HG03064 (cell line): ENCODE measurements around the gene RAMP3.

Experiments used
- ATAC-seq: cut with Tn5 transposase; IDR thresholded peaks from one replicate; pipeline ENCODE4 v1.9.1; 2021; ENCODE audit warnings: low read depth; ENCODE audit not compliant: unreplicated experiment

Gene RAMP3

DNA sequence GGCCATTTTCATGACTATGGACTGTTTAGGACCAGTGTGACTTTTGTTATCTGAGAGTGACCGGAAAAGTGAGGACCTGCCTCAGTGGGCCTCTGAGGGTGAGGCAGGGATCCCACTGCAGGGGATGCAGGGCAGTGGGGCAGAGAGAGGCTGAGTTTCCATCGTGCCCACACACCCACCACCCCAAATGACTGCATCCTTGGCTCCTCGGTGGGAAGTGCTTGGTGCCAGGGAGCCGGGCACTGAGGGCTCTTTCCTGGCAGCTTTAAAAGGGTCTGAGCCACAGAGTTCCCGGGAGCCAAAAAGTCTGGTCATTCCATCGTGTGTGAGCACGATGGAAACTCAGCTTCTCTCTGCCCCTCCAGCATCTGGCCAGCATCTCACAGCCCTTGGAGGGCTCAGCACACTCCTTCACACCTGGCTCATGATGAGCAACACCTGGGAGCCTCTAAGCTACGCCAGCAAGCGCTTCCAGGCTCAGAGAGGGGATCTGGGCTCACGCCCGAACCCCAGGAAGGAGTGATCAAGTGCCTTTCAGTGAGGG lies 59.1 kb downstream of the RAMP3 start:
- no peak for ATAC-seq

DNA sequence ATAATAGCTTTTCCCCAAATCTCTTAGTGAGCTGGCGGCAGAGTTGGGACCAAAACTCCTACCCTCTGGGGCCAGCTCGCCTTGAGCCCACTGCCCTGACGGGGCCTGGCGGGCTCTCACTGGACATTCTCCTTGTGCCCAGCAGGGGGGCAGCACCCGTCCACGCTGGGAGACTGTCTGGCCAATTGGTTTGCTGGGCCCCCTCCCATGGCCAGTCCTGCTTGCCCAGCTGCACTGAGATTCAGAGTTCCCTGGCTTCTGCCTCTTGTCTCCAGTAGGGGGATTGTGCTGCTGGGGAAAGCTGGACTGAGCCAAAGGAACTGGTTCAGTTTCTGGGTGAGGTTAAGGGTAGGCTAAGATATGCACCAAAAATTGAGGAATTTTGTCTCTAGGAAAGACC lies 59.8 kb downstream of the RAMP3 start:
- ATAC-seq: no peak

DNA sequence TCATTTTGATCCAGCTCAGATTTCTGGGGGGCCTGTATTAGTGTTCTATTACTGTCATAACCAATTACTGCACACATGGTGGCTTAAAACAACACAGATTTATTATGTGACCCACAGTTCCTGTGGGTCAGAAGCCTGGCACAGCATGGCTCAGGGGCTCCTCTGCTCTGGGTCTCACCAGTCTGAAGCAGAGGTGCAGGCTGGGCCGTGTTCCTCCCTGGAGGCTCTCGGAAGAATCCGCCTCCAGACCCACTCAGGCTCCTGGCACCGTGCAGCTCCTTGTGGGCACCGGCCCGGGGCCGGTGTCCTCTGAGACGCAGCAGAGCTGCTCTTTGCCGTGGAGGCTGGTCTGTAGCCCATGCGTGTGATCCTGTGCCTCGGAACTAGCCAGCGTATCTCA lies 61.5 kb downstream of the RAMP3 start:
- ATAC-seq: no peak

DNA sequence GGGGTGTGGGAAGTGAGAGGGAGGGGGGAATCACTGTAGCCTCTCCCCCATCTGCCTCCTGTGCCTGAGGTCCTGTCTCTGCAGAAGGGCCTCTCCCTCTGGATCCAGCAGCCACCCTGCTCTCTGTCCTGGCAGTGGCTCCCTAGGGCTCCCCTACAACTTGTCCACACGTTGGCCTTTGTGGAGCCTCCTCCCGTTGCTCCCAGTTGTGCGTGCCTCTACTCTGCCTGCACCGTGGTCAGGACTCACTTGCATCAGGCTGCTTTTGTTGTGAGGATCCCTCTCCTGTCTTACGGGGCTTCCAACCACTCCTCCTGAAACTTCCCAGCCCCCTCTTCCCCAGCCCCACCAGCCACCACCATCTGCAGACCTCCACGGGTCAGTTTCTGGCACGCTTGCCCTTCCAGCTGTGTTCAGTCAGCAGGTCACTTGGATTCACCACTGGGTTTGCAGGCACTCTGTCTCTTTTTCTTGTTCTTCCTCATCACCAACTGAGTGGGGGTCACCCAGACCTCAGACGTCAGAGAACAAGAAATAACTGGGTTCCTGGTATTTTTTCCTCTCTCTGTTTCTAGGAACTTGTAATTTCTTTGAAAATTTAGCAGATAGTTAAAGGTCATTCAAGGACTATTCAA lies 62.3 kb downstream of the RAMP3 start:
- no peak for ATAC-seq

DNA sequence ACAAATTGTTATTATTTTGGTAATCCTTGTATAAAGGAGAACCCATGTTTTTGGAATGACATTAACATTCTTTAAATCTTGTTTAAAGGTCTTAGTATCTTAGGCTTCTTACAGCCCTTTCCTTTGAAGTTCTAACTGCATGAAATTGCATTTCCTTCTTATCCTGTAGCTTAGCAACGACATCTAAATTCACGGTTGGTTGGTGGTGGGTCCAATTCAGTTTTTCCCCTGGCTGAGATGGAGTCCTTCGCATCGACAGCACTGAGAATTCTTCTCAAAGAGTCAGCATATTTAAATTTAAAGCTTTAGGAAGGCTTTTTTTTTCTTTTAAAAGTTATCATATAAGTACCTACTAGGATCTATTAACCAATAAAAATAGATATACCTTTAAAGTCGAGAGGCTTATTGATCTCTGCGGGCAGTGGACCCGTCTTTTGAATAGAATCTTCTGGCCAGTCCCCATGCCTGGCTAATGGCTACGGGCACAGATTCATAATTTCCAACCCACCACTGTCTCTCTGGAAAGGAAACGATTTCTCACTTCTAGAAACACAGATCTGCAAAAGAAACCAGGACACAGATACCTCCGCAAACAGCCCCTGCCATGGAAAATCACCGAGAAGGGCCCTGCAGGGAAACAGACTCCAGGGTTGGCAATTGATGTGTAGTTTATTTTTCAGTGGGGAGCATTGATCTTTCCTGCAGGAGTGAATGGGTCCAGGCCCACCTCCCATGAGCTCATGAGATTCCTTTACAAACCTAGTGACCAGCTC lies 63.4 kb downstream of the RAMP3 start:
- no peak for ATAC-seq

DNA sequence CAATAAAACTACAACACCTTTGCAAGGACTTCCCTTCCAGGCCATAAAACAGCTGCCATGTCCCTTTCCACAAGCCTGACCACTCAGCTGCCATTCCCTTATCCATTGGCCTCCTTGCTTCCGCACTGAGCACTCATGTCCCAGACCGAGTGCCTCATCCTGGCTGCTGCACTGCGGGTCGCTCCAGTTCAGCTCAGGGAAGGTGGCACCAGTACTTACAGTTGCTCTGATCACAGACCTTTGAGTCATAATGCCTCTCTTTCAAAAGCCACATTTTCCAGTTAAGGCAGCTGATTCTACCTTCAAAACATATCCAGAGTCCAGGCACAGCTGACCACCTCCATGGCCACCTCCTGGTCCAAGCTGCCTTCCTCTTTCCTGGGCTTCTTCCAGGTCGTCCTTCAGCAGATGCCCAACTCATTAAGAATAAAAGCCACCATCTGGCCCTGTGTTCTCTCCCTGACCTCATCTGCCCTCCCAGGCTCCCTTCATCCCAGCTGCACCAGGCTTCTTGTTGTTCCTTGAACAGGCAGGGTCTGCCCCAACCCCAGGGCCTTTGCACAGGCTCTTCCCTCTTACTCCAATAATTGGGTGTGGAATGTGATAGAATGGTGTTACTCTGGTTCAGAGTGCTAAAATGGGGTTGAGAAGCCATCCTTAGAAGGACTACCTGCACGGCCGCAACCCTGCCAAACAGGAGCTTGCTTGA lies 64.5 kb downstream of the RAMP3 start:
- no peak for ATAC-seq

DNA sequence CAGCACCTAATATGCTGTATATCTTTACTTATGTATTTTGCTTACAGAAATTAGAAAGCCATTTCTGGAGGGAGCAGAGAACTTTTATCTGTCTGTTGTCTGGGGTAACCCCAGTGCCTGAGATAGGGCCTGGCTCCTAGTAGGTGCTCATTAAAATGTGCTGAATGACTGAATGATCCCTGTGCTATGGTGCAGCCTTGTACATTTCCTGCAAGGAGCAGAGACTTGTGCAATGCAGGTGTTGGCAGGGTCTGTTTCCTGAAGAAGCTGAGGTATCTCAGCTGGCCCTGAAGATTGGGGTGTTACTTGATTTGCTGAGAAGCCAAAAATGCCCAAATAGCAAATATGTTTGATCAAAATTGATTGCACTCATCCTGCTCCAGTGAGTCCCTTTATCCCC lies 65.5 kb downstream of the RAMP3 start:
- ATAC-seq: no peak

DNA sequence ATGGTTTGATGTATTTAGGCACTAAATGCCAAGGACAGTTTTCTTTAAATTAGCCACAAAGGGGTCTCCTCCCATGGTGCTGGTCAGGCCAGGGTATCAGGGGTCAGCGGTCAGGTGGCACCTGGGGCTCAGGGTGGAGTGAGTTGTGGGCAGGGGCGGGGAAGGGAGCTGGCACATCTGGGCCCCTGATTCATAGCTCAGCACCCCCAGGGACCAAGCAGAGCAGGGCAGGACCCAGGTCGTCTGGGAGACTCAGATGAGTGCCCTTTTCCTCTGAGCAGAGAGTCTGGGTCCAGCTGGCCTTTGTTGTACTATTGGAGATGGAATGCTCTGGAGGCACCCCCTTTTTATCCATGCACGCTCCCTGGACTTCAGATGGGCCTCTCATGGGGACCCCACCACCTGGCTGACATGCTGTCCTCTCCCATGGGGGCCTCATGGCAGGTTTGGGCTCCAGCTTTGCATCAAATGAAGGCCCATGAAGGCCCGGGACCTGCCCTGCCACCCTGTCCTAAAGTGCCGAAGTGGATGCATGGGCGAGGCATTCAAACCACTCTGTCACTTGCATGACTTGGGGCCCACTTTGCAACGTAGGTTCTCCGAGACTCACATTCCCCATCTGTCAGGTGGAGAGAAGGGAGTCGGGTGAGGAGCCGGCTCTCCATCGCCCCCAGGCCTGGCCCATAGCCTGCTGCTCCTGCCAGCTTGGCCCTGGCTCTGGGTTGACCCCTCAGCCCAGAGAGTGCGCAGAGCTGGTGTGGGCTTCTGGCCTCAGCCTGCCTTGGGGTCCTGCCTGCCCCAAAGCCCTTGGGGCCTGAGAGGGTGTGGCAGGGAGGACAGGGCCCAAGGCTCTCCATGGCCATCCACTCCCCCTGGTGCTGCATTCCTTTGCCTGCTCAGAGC lies 66.4 kb downstream of the RAMP3 start:
- ATAC-seq: no peak

DNA sequence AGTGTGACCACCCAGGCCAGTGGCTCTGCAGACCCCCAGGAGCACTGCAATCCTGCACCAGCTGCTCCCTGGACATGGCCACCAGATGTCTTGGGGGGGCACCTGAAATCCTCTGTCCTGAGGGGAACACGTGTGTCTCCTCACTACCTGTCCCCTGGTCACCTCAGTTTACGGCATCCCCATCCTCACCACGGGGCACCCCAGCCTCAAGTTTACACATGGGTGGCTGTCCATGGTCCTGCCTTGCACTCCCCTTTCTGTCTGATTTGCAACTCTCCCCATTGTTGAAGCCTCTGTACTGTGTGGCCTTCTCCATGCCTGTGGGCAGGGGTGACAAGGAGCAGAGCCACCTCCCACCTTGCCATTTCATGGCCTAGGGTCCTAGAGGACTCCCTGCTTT lies 67.2 kb downstream of the RAMP3 start:
- no peak for ATAC-seq

DNA sequence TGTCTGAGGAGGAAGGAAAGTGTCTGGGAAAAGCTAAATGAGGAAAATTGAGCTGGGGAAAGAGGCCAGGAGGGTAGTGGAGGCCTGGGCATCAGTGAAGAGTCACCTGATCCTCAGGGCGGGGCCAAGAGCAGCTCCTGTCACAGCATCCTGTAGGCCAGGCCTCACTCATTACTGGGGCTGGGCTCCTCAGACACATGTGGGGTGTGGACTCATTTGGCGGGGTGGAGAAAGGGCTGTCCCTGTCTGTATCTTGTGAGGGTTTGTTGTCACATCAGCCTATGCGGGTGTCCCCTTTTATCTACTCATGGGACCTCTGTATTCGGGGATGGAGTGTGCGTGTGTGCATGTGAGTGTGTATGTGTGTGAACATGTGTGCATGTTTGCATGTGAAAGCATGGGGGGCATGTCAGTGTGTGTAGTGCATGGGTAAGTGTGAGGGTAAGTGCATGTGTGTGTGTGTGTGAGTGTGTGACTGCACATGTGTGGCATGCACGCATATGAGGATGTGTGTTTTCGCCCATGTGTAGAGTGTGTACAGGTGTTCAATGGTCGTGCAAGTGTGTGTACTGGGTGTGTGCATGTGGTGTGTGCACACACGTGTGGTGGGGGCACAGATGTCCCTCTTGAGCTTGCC lies 67.8 kb downstream of the RAMP3 start:
- ATAC-seq: no peak

DNA sequence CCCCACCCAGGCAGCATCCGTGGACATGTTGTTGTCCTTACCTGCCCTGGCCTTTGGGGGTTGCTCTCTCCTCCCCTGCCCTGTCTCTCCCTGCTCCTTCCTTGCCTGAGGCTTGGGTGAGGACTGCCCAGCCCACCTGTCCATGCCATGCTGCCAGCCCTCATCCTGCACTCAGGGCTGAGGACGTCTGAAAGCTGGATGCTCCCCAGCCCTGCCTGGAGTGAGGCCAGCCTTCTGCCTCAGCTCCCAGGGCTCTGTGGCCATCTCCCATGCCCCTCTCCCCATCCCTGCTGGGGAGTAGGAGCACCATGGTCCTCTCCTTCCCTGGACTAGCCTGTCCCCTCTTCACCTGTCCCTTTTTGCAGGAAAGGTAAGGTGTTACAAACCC lies 68.4 kb downstream of the RAMP3 start:
- no peak for ATAC-seq

DNA sequence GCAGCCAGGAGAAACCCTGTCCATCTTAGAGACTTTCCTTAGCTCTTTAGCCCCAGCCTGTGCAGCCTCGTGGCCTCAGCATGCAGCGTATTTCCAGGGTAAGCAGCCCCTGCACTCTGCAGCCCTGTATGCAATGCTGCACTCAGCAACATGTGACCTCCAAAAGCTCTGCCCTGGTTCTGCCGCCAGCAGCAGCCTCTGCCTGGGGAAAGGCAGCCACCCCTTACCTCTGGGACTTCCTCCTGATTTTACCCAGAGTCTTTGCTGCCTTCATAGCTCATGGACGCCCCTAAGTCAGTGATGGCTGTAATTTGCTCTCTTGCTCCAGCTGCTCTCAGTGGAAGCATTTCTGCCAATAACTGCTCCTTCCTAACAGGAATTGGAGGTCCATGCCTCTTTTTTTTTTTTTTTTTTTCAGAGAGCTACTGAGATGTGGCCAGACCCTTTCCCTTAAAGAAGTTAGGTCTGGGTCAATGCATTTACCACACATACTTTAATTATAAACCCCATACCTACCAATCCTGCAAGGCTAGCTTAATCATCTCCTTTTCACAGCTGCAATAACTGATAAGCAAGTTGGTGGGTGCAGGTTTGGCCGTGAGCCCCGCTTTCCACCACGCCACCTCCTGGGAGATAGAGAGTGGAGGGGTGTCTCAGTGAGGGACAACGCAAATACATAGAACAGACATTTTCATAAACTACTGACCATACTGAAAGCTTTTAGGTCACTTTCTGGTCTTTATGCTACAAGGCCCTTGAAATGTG lies 71.7 kb downstream of the RAMP3 start:
- ATAC-seq: no peak

DNA sequence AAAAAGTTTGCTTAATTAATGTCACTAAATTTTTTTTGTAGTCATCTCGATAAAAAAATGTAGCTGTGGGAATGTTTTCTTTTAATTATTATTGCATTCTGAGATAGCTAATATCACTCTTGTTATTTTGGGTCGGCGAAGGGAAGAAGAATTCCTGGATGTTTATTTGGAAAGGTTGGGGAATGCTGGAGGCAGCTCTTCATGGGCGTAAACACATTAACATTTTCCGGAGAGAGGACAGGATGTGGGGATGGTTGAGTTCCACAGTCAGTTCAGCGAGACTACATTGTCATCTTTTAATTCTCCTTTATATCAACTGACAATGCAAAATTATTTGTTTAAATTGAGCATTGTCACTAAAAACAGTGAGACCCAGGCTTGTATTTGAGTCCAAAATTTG lies 72.5 kb downstream of the RAMP3 start:
- ATAC-seq: no peak

DNA sequence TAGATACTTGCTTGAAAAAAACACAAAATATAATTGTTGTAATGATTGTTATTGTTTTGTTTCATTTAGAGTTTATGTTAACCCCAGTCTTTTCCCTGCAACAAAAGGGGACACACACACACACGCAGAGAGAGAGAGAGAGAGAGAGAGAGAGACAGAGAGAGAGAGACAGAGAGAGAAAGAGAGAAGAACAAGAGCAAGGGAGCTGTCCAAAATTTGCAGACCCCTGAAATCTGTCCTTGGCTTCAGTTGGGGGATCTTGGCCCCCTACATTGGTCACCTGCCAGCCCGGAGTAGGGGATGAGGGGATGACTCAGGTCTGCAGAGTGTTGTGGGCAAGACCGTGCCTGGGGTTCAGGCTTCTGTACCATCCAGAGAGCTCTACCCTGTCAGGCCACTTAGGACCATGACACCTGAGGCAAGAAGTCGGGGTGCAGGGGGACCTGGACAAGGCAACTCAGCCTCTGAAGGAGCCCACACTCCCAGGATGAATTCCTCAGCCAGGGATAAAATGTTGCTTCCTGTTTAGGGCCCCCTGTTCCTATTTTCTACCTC lies 73.1 kb downstream of the RAMP3 start:
- no peak for ATAC-seq

DNA sequence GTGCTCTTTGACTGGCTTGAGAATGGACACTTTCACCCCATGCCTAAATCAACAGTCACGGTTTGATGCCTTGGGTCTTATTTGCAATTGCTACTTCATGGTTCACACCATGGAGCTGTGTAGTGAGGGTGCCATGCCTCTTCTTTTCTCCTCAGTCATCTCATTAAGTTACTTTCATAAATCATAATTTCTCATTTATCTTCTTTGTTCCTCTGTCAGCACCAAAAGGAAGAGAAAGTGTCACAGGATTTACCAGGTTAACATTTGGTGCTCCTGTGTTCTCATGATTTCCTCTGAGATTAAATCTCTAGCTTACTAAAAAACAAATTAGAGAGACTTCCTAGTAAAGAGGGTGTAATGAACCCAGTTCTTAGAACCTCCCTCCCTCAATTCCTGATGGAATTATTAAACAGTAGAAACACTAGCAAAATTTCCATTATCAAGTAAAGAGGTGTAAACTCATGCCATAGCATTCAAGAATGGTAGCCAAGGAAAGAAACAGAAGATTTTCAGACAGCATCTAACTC lies 75.7 kb downstream of the RAMP3 start:
- ATAC-seq: no peak
